ENCODE results near the gene CARD14. TPM values are rescaled to one million over a fixed set of nuclear protein-coding genes. Genes with fewer than 3 reads are reported as not detected.
"Not testable (repeated sequence)": the region's sequence is repeated elsewhere in the genome, so short reads cannot be mapped to it uniquely, and the experiment has no call there.

Gene CARD14
- total RNA-seq, 2 donors from 2014 or later, result not detected

DNA sequence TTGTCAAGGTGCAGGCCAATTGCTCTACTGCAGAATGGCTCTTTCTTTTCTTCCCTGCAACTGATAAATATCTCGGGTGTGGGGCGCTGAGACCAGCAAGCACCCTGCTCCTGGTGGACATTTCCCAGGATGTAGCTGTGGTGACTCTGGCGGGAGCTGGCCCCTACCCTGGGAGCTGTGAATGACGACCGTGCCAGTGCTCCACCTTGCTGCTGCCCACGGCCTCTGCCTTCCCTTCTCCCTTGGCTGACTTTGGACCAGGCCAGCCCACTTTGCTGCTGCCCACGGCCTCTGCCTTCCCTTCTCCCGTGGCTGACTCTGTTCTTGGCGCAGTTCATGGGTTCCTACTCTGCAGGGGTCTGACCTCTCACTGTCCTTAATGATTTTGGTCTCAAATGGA, 16.1 kb downstream of the CARD14 start:
- H3K27me3 Mint-ChIP-seq, result no peaks in the 10 kb centered on the region
- H3K4me3 Mint-ChIP-seq, result no peak overlapping the region
- H3K36me3 Mint-ChIP-seq (ENCODE audit: low read depth), result no peaks in the 10 kb centered on the region
- no peak for ATAC-seq (replicated peaks)
- H3K9me3 Mint-ChIP-seq, result no peaks in the 10 kb centered on the region
- no peaks in the 10 kb centered on the region for H3K4me1 Mint-ChIP-seq
- no peak overlapping the region for H3K27ac Mint-ChIP-seq

DNA sequence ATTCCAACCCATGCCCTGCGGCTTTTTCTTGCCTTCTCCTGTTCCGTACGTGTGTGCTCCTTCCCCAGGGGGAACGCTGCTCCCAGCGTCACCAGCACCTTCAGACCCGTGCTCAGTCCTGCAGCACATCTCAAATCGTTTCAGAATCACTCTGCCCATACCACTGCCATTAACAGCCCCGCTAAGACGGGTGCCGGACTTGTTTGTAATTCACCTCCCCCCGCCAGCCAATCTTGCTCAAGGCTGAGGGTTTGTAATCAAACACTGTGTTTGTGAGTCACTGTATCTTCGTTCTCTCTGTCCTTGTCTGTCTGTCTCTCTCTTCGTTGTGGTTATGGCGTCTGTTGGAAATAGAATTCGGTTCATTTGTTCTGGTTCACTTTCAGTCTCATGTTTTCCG, 17.3 kb downstream of the CARD14 start:
- ATAC-seq (replicated peaks), result no peak

DNA sequence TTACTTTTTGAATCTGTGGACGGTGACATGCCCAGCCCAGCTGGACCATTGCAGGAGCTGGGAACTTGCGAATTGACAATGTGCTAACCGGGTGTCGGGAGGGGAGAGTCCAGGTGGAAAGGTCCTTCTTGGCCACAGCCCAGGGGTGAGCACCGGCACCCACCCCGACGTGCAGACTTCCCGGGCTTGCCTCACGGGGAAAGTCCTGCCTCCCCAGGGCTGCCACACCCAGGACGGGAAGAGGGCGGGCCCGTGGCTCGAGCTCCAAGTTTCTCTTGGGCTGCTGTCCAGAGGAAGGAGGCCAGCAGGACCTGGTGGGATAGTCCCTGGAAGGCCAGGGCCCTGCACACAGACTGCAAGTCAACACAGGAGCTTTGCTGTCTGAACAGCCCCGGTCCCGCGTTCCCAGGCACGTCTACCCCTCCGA, 17.7 kb downstream of the CARD14 start:
- no peaks in the 10 kb centered on the region for H3K36me3 Mint-ChIP-seq (ENCODE audit: low read depth)
- H3K9me3 Mint-ChIP-seq, result no peaks in the 10 kb centered on the region
- H3K4me1 Mint-ChIP-seq, result no peaks in the 10 kb centered on the region
- no peak overlapping the region for H3K27ac Mint-ChIP-seq
- ATAC-seq (replicated peaks), result no peak
- H3K4me3 Mint-ChIP-seq, result no peak overlapping the region
- peaks cover 3% of the 10 kb centered on the region for H3K27me3 Mint-ChIP-seq

More for the DNA sequence above, 17.3 kb downstream of the CARD14 start:
- Mint-ChIP-seq H3K4me1 (no peaks in the 10 kb centered on the region), H3K9me3 (no peaks in the 10 kb centered on the region), H3K27me3 (peaks cover 3% of the 10 kb centered on the region), H3K36me3 (ENCODE audit: low read depth) (no peaks in the 10 kb centered on the region), H3K4me3 (no peak overlapping the region), H3K27ac (no peak overlapping the region)

DNA sequence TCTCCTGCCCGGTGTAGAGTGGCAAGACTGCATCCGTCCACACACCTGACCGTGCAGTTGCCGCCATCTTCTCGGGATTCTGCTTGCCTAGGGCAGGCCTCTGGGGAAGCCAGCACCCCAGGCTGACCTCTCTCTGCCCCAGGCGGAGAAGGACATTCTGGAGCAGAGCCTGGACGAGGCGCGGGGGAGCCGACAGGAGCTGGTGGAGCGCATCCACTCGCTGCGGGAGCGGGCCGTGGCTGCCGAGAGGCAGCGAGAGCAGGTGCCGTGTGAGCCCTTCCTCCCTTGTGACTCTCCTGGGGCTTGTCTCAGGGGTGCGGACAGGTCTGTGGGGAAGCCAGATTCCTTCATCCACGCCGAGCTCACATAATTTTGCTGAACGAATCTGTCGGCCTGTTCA, 19.8 kb downstream of the CARD14 start:
- Mint-ChIP-seq H3K9me3 (no peaks in the 10 kb centered on the region), H3K36me3 (ENCODE audit: low read depth) (no peaks in the 10 kb centered on the region), H3K4me3 (no peak overlapping the region), H3K4me1 (no peaks in the 10 kb centered on the region), H3K27me3 (peaks cover 3% of the 10 kb centered on the region), H3K27ac (no peak overlapping the region)
- ATAC-seq (replicated peaks), result no peak

- Mint-ChIP-seq H3K36me3 (ENCODE audit: low read depth) (no peaks in the 10 kb centered on the region), H3K9me3 (no peaks in the 10 kb centered on the region), H3K4me1 (no peaks in the 10 kb centered on the region), H3K27ac (no peak overlapping the region), H3K4me3 (no peak overlapping the region), H3K27me3 (peaks cover 3% of the 10 kb centered on the region)
- ATAC-seq (replicated peaks), result no peak
These were observed 20.9 kb downstream of the CARD14 start for GRCh38 chr17:80190716-80191115.

GRCh38 chr17:80191192-80191591, 21.4 kb downstream of the CARD14 start:
- Mint-ChIP-seq H3K36me3 (ENCODE audit: low read depth) (no peaks in the 10 kb centered on the region), H3K4me1 (no peaks in the 10 kb centered on the region), H3K27ac (no peak overlapping the region), H3K27me3 (peaks cover 3% of the 10 kb centered on the region), H3K4me3 (no peak overlapping the region), H3K9me3 (no peaks in the 10 kb centered on the region)
- ATAC-seq (replicated peaks), result no peak

GRCh38 chr17:80191865-80192661, 22.2 kb downstream of the CARD14 start:
- H3K27ac Mint-ChIP-seq, result peak overlapping the region; percentile 17
- H3K4me3 Mint-ChIP-seq, result no peak overlapping the region
- H3K9me3 Mint-ChIP-seq, result no peaks in the 10 kb centered on the region
- H3K27me3 Mint-ChIP-seq, result peaks cover 3% of the 10 kb centered on the region
- H3K36me3 Mint-ChIP-seq (ENCODE audit: low read depth), result no peaks in the 10 kb centered on the region
- no peak for ATAC-seq (replicated peaks)
- H3K4me1 Mint-ChIP-seq, result no peaks in the 10 kb centered on the region

- Mint-ChIP-seq H3K27me3 (peaks cover 3% of the 10 kb centered on the region), H3K36me3 (ENCODE audit: low read depth) (no peaks in the 10 kb centered on the region), H3K4me1 (no peaks in the 10 kb centered on the region), H3K4me3 (no peak overlapping the region), H3K9me3 (no peaks in the 10 kb centered on the region), H3K27ac (no peak overlapping the region)
- ATAC-seq (replicated peaks), result no peak
These were observed 25.3 kb downstream of the CARD14 start for GRCh38 chr17:80195141-80195540.

DNA sequence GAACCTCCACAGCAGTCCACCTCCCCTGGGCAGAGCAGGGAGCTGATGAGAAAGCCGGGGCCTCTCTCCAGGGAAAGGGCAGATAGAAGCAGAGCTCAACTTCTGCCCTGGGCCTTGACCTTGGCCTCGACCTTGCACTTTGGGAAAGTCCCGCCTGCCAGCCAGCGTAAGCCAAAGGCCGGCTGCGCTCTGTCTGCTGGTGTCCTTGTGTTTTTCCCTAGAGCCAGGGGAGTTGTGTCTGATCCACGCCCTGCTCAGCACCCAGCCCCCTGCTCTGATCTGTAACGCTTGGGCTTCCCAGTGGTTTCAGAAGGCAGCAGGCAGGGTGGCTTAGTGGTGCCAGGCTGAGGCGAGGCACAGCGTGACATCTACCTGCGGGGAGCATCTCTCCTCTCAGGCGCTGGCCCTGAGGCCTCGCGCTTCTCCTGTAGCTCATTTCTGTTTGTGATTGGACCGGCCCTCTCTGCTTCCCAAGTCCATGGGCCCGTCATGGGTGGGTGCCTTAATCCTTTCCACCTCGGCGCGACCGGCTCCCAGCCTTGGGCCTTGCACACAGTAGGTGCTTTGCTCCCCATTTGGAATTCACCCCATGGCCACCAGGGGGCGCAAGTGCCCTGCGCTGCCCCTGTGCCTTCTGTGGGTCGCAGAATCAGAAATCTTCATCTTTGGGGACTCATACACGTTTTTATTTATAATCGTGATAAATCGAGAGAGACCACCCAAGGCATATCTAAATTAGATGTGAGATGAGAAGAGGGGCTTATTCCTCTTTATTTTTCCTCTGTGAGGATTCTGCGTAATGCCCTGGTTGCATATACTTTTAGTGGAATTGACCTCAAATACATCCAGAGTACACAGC, 26.1 kb downstream of the CARD14 start:
- no peaks in the 10 kb centered on the region for H3K36me3 Mint-ChIP-seq (ENCODE audit: low read depth)
- H3K4me1 Mint-ChIP-seq, result no peaks in the 10 kb centered on the region
- peak; percentile 50 for ATAC-seq (replicated peaks)
- H3K4me3 Mint-ChIP-seq, result no peak overlapping the region
- H3K27ac Mint-ChIP-seq, result peak overlapping the region; percentile 74
- H3K9me3 Mint-ChIP-seq, result no peaks in the 10 kb centered on the region
- H3K27me3 Mint-ChIP-seq, result peaks cover 3% of the 10 kb centered on the region

GRCh38 chr17:80196652-80197051, 26.8 kb downstream of the CARD14 start:
- Mint-ChIP-seq H3K27ac (no peak overlapping the region), H3K9me3 (no peaks in the 10 kb centered on the region)

DNA sequence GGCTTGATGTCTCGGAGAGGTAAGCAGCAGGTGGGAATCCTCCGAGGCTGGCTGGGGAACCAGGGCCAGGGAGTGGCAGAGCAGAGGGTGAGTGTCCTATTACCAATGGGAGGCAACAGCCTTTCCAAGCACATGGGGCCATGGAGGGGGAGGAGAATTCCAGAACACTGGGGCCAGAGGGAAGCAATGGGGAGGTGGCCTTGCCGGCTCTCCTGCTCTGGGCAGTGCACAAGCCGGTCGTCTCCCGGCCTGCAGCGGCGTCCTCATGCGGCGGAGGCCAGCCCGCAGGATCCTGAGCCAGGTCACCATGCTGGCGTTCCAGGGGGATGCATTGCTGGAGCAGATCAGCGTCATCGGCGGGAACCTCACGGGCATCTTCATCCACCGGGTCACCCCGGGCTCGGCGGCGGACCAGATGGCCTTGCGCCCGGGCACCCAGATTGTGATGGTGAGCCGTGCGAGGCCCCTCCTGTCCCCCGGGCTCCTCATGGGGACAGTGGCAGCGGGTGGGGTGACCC, 28.4 kb downstream of the CARD14 start:
- H3K4me1 Mint-ChIP-seq, result no peaks in the 10 kb centered on the region
- H3K27me3 Mint-ChIP-seq, result no peaks in the 10 kb centered on the region
- ATAC-seq (replicated peaks), result no peak
- no peaks in the 10 kb centered on the region for H3K36me3 Mint-ChIP-seq (ENCODE audit: low read depth)
- H3K27ac Mint-ChIP-seq, result no peak overlapping the region
- H3K4me3 Mint-ChIP-seq, result no peak overlapping the region
- no peaks in the 10 kb centered on the region for H3K9me3 Mint-ChIP-seq

More at GRCh38 chr17:80196652-80197051, 26.8 kb downstream of the CARD14 start:
- Mint-ChIP-seq H3K36me3 (ENCODE audit: low read depth) (no peaks in the 10 kb centered on the region), H3K27me3 (peaks cover 3% of the 10 kb centered on the region), H3K4me1 (no peaks in the 10 kb centered on the region), H3K4me3 (no peak overlapping the region)
- ATAC-seq (replicated peaks), result no peak

GRCh38 chr17:80199295-80199694, 29.5 kb downstream of the CARD14 start:
- not testable (repeated sequence) for H3K27ac Mint-ChIP-seq; H3K9me3 Mint-ChIP-seq; H3K4me1 Mint-ChIP-seq; H3K36me3 Mint-ChIP-seq (ENCODE audit: low read depth); ATAC-seq (replicated peaks); H3K4me3 Mint-ChIP-seq; H3K27me3 Mint-ChIP-seq

DNA sequence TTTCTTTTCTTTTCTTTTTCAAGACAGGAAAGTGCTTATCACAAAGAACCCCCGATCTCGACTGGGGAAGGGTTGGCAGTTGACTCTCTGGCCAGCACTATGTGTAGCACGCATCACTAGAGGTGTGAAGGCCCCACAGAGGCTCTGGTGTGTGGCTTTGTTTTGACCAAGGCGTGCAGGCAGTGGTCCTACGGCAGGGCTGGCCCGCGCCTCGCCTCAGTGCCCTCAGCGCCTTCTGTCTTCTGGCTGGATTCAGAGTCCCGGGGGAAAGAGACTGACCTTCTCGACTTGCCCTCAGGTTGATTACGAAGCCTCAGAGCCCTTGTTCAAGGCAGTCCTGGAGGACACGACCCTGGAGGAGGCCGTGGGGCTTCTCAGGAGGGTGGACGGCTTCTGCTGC, 31.6 kb downstream of the CARD14 start:
- Mint-ChIP-seq H3K27ac (no peak overlapping the region), H3K36me3 (ENCODE audit: low read depth) (no peaks in the 10 kb centered on the region), H3K4me3 (no peak overlapping the region)

GRCh38 chr17:80202197-80202596, 32.4 kb downstream of the CARD14 start:
- no peaks in the 10 kb centered on the region for H3K9me3 Mint-ChIP-seq
- no peak for ATAC-seq (replicated peaks)
- H3K27me3 Mint-ChIP-seq, result no peaks in the 10 kb centered on the region
- no peaks in the 10 kb centered on the region for H3K36me3 Mint-ChIP-seq (ENCODE audit: low read depth)
- no peaks in the 10 kb centered on the region for H3K4me1 Mint-ChIP-seq
- H3K27ac Mint-ChIP-seq, result no peak overlapping the region
- H3K4me3 Mint-ChIP-seq, result no peak overlapping the region

More for the DNA sequence above, 31.6 kb downstream of the CARD14 start:
- ATAC-seq (replicated peaks), result no peak
- H3K4me1 Mint-ChIP-seq, result no peaks in the 10 kb centered on the region
- no peaks in the 10 kb centered on the region for H3K9me3 Mint-ChIP-seq
- no peaks in the 10 kb centered on the region for H3K27me3 Mint-ChIP-seq
